MM.1S (cell line): ENCODE data around the gene BAZ1A.

Experiments used
- CTCF ChIP-seq: fragments of 300-600 bp; sonication (generic); IDR thresholded peaks from 2 replicates; pipeline ENCODE4 v1.5.1; 2016; ENCODE audit warnings: antibody characterized with exemption, low read length, mixed read lengths
- EZH2phosphoT487 ChIP-seq: fragments of 300-600 bp; sonication (generic); IDR thresholded peaks from 2 replicates; pipeline ENCODE4 v1.6.1; 2018; ENCODE audit warnings: antibody characterized with exemption, low read length

- TF ChIP-seq CTCF (no peak), EZH2phosphoT487 (no peak)
Observed at GRCh38 chr14:34750233-34750632, 124.9 kb downstream of the BAZ1A start.
